DMS 273 (cell line): ENCODE data around the gene RAB3IL1.
"Not testable (repeated sequence)": the region's sequence is repeated elsewhere in the genome, so short reads cannot be mapped to it uniquely, and the experiment has no call there.

Experiments used
- DNase-seq: peaks from one replicate; lab custom pipeline; 2025; ENCODE audit not compliant: unreplicated experiment; lab: John Stamatoyannopoulos, UW

RAB3IL1 gene

DNA sequence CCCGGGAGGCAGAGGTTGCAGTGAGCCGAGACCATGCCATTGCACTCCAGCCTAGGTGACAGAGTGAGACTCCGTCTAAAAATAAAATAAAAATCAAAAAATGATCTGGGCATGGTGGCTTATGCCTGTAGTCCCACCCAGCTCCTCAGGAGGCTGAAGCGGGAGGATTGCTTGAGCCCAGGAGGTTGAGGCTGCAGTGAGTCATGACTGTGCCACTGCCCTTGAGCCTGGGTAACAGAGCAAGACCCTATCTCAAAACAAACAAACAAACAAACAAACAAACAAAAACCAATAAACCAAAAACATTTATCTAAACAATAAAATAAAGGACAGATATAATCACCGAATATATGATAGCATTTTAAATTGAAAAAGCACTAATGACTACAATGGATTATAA is 36.3 kb upstream of the RAB3IL1 start:
- not testable (repeated sequence) for DNase-seq

DNA sequence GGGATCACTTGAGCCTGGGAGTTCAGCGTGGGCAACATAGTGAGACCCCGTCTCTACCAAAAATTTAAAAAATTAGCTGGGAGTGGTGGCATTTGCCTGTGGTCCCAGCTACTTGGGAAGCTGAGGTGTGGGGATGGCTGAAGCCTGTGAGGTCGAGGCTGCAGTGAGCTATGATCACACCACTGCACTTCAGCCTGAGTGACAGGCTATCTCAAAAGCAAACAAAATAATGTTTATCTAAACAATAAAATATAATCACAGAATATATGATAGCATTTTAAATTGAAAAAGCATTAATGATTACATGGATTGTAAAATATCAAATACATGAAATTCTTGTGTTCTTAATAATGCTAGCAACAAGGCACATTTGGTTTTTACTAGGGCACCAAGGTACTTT is 35.5 kb upstream of the RAB3IL1 start:
- DNase-seq = no peak

DNA sequence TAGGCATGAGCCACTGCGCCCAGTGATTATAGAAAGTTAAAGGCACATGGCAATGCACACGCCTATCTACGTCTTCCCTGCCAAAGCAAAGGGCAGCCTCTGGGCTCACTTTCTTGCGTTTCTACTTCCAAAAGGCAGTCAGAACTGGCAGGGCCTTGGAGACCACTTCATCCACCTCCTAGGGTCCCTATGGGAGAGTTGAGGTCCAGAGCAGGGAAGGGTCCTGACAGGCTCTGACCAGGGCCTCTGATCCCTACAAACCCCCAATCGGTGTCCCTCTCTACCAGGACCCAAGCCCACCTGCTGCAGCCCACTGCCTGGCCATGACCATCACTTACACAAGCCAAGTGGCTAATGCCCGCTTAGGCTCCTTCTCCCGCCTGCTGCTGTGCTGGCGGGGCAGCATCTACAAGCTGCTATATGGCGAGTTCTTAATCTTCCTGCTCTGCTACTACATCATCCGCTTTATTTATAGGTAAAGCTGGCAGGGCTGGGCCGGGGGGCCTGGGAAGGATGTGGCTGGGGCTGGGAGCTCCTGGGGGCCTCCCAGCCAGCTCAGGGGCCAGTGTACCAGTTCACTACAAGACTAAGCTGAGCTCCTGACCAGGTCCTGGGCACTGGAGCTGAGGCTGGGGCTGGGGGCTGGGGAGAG is 34.2 kb upstream of the RAB3IL1 start:
- DNase-seq = no peak

DNA sequence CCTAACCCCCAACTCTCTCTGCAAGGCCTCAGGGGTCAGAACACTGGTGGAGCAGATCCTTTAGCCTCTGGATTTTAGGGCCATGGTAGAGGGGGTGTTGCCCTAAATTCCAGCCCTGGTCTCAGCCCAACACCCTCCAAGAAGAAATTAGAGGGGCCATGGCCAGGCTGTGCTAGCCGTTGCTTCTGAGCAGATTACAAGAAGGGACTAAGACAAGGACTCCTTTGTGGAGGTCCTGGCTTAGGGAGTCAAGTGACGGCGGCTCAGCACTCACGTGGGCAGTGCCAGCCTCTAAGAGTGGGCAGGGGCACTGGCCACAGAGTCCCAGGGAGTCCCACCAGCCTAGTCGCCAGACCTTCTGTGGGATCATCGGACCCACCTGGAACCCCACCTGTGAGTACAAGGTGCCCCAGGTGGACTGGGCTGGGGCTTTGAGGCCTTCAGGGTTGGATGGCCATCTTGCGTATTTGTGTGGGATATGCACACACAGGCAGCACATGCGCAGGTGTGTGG is 32.7 kb upstream of the RAB3IL1 start, which contains the start of gene BEST1:
Gene BEST1, plus strand, starts transcription at position 317 of the 513 bp plus-strand sequence. CDS start 1,456 bp downstream, outside the sequence.
- DNase-seq = no peak

- DNase-seq = peak; percentile 80
These were observed 32.0 kb upstream of the RAB3IL1 start for GRCh38 chr11:61949169-61950034.

DNA sequence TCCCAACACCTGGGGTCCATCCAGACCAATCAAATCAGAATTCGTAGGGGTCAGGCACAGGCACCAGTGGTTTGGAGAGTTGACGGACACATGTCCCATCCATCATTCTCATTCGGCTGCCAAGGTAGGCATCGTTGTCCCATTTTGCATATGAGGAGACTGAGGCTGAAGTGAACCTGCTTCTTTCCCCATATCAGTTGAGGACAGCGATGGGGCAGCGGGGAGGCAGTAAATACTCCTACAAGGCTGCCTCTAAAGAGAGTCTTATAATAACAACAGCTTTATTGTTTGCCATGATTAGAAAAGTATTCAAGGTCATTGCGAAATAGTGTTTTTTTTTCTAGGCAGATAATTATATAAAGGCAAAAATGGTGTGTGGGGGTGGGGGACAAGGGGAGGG is 31.1 kb upstream of the RAB3IL1 start:
- no peak for DNase-seq

DNA sequence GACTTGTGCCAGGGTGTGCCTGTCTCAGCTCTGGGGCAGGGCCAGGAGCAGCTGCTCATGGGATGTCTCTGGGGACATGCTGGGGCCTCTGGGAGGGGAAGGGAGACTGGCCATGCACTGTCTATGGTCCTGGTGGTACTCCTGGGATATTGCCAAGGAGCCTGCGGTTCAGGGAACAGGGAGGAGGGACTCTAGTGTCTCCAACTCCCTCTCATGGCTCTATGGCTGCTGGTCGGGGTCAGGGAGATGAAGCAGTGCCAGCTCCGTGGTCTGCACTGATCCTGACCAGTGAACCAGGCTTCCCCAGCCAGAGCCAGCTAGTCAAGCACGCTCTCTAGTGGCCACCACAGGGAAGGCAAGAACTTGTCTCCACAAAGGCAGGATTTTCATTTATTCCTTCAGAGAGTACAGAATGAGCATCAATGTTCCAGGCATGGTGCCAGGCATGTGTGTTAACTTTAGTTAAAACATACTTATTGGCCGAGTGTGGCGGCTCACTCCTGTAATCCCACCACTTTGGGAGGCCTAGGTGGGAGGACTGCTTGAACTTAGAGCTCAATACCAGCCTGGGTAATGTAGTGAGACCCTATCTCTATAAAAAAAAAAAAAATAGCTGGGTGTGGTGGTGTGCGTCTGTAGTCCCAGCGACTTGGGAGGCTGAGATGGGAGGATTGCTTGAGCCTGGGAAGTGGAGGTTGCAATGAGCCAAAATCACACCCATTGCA is 30.3 kb upstream of the RAB3IL1 start:
- peak; percentile 86 for DNase-seq

- no peak for DNase-seq
These were observed 29.5 kb upstream of the RAB3IL1 start for GRCh38 chr11:61946894-61947293.

DNA sequence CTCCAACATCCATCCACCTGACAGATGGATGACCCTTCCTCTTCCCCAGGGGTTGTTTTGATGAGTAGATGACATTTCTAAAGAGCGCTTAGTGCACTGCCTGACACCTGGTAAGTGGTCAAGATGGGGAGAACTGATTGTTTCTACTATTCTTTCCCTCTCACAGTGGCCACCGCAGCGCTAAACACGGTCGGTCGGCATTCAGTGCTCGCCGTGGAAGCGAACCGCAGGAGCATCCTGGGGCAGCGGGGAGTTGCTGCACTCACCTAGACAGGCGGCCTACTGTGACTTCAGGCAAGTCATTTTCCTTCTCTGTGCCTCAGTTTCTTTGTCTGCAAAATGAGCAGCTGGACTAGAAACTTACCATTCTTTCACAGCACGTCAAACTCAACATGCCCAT is 27.8 kb upstream of the RAB3IL1 start:
- no peak for DNase-seq

- no peak for DNase-seq
These were observed 23.1 kb upstream of the RAB3IL1 start for GRCh38 chr11:61940466-61940865.

DNA sequence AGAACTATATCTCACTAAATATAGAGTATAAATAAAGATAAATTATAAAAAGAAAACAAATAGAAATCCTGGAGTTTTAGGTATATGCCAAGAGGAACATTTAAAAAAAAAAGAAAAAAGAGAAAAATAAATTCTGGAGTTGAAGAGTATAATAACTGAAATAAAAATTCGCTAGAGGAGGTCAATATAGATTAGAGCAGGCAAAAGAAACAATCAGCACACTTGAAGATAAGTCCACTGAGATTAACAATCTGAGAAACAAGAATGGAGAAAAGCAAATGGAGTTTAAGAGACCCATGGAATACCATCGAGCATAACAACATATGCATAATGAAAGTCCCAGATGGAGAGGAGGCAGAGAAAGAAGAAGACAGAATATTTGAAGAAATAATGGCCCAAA is 18.5 kb upstream of the RAB3IL1 start:
- DNase-seq = no peak

DNA sequence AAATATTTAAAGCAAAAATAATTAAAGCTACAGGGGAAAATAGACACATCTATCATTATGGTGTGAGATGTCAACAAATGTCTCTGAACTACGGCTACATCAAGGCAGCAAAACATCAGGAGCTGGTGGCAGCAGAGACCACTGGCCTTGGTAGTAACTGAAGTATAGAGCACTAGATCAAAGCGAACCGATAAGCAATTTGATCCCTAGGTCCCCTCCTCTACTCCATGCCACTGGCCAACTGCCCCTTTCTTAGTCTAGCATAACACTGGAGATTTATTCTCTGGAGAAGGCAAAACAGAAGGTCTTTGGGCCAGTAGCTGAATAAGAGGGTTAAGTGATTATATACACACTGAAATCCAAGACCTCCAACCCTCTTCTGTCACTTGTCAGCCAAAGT is 13.6 kb upstream of the RAB3IL1 start:
- DNase-seq = no peak

DNA sequence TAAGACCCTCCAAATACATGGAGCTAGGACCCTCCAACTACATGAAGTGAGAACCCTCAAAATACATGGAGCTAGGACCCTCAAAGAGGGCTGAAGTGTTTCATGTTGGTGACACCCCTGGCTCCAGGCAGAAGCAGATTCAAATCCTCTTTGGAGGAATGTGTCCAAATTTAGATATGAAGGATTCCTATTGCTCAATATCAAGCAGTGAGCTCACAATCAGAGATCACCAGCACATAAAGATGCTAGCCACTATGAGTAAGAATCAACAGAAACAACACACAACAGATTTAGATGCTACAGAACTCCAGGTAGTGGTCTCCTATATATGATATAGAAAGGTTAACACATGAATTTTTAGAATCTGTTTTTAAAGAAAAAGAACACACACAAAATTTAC is 11.2 kb upstream of the RAB3IL1 start:
- no peak for DNase-seq

- no peak for DNase-seq
These were observed 10.1 kb upstream of the RAB3IL1 start for GRCh38 chr11:61927501-61927900.

- DNase-seq = no peak
These were observed 8.9 kb upstream of the RAB3IL1 start for GRCh38 chr11:61926235-61926634.

DNA sequence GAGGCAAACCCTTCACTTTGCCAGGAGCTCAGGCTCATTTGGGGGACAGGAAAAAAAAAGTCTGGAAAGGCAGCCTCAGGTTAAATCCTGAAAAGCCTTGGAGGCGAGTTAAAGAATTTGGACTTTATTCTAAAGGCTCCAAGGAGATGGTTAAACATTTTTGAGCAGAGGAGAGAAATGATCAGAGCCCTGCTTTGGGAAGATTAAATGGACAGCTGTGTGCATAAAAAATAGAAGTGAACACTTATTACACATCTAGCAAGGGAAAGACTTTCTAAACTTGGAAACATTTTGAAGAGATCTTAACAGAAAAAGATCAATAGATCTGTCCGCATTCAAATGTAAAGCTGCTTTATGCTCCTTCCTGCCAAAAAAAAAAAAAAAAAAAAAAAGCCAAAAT is 8.4 kb upstream of the RAB3IL1 start:
- DNase-seq = no peak

DNA sequence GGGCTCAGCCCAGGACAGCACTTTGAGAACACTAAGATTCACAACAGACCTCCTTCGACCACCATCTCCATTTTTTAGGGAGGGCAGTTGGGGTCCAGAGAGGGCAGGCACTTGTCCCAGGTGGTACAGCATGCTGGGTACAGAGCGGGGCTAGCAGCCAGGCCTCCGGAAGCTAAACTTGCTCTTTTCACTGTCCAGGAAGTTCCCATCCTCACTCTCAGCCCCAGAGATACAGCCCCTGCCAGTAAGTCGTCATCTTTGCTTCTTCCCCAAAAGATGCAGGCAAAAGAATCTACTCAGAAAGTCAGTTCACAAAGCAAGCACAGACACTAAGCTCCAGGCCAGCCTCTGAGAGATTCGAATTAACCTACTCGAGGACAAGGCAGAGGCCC is 6.7 kb upstream of the RAB3IL1 start:
- DNase-seq = no peak

DNA sequence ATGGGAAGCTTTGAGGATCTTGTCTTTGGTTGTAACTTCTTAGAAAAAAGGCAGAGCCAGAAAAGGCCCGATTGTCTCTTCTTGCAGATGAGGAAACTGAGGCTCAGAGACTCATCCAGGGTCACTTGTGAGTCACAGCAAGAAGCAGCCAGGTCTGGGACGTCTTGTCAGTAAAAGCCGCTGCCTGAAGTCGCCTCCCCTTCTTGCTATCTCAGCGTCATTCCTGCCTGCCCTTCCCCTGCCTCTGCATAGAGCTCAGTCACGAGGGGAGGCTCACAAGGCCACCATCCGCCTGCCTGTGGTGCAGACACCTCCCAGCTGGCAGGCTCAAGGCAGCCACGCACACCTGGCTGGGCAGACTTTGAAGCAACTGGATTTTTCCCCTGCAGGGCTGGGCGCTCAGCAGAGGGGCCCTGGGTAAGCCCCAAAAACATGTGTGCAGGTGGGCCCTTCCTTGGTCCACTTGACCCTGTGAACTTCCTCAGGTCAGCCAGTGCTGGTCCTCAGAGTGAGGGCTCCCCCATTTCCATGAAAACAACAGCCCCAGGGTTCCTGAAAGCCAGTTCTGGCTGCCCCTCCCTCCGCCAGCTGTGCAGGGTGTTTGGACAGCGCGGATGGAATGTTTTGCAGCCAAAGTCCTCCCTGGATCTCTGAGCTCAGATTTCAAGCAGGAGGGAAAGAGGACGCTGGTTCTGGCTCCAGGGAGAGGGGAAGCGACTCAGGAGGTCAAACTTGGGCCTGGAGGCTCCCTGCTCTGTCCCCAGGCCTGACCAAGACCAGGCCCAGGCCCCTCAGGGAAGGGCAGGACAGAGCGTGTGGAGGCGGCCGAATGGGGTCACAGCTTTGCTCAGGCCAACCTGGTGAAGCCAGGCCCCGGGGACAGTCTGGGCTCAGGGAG is 6.0 kb upstream of the RAB3IL1 start:
- DNase-seq = peak; percentile 59

DNA sequence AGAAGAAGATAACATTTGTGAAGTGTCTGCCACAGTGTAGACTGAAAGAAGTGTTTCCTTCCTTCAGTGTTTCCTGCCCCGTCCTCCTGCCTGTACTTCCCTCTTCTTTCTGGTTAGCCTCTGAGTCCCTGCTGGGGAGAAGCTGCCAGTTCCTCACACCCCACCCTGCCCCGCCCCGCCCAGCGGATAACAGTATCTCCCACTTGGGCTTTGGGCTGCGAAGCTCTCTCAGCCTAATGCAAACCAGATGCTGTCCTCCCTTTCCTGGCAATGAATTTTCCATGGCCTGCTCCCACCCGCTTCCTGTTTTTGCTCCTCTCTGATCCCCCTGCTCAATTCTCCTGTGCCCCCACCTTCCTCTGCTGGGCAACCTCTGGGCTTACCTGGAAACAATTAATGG is 5.2 kb upstream of the RAB3IL1 start:
- peak; percentile 29 for DNase-seq

DNA sequence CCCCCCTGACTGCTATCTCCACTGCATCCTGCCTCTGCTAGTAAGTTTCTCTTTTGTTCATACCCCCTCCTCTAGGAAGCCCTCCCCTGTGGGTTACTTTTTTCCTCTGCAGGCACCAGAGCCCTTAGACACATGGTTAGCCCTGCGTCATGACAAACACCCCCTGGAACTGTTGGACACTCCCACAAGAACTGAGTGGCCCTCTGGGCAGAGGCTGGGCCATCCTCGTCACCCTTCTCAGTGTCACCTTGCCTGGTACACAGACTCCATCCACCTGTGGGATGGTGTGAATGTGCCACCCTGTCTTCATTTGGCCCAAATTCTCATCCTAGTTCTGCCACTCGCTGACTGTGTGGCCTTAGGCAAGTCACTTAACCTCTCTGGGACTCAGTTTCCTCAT is 4.1 kb upstream of the RAB3IL1 start:
- no peak for DNase-seq
